T47D (cell line): ENCODE results near the gene VCAN.
"Not testable (repeated sequence)": the region's sequence is repeated elsewhere in the genome, so short reads cannot be mapped to it uniquely, and the experiment has no call there.

Experiments used
- DNase-seq, 2 experiments: peaks; one replicate each; pipeline versions ENCODE4 v3.0.0 to v3.0.0-alpha.2; 2011 to 2012; ENCODE audit warnings: low read depth in 1 of 2, low spot score in 1 of 2
- JUND ChIP-seq: IDR thresholded peaks from 2 replicates; pipeline ENCODE4 v1.6.1; 2012; ENCODE audit warnings: low read depth
- in situ Hi-C: cut with HindIII; loops from 2 replicates; pipeline ENCODE4 v1.10.0; 2016; ENCODE audit warnings: low sequenced_read_pairs, low pct_unique_long_range_greater_than_20kb

VCAN gene

GRCh38 chr5:83471405-83472212 is at the start of gene VCAN:
Gene VCAN (plus strand): TSS chr5:83471744. CDS start chr5:83483519, 11,775 bp downstream.
- no peak for DNase-seq
- in situ Hi-C loops = no loop called here
- TF ChIP-seq JUND = no peak

DNA sequence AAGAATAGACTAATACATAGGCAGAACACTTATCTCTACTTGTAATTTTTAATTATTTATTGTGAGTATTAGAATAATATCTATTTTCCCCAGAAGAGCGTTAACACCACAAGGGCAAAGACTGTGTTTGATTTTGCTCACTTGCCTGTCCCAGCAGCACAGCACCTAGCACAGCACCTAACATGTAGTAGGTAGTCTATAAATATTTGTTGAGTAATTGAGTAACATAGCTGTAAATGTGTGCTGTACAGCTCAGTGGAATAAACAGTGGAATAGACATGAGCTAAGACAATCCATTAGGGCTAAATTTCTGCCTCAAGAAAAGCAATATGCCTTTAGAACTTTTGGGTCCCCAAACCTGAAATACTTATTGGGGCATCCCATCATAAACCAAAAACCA is 49.3 kb upstream of the VCAN start:
- in situ Hi-C loops = no loop called here
- TF ChIP-seq JUND = no peak
- DNase-seq = no peak

- in situ Hi-C loops = no loop called here
- DNase-seq = no peak
- no peak for TF ChIP-seq JUND
Observed at GRCh38 chr5:83426855-83427254, 44.7 kb upstream of the VCAN start.

DNA sequence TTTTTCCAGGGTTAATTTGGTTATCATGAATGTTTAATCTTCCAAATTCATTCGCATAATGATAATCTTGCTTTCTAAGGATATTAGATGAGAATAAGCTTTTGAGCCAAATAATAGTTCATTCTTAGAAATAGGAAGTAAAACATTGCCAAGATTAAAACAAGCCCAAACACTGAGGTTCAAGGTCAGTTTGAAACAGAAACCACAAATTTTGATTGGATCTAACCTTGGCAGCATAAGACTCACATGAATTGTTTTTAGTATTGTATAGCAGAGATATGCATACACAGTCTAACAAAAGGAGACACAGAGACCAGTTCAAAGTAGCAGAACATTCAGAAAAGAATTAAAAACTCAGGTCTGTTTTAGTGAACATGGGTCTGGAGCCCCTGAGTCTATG is 43.4 kb upstream of the VCAN start:
- in situ Hi-C loops = no loop called here
- DNase-seq = no peak
- TF ChIP-seq JUND = no peak

DNA sequence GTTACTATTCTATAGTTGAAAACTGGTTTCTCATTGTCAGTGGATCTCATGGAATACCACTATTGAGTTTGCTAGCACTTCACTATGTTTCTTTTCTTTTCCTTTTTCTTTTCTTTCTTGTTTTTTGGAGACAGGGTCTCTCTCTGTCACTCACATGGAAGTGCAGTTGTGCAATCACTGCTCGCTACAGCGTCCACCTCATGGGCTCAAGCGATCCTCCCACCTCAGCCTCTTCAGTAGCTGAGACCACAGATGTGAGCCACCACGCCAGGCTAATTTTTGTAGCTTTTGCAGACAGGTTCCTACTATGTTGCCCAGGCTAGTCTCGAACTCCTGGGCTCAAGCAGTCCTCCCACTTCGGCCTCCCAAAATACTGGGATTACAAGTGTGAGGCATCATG is 42.7 kb upstream of the VCAN start:
- in situ Hi-C loops = no loop called here
- TF ChIP-seq JUND = no peak
- DNase-seq = no peak

DNA sequence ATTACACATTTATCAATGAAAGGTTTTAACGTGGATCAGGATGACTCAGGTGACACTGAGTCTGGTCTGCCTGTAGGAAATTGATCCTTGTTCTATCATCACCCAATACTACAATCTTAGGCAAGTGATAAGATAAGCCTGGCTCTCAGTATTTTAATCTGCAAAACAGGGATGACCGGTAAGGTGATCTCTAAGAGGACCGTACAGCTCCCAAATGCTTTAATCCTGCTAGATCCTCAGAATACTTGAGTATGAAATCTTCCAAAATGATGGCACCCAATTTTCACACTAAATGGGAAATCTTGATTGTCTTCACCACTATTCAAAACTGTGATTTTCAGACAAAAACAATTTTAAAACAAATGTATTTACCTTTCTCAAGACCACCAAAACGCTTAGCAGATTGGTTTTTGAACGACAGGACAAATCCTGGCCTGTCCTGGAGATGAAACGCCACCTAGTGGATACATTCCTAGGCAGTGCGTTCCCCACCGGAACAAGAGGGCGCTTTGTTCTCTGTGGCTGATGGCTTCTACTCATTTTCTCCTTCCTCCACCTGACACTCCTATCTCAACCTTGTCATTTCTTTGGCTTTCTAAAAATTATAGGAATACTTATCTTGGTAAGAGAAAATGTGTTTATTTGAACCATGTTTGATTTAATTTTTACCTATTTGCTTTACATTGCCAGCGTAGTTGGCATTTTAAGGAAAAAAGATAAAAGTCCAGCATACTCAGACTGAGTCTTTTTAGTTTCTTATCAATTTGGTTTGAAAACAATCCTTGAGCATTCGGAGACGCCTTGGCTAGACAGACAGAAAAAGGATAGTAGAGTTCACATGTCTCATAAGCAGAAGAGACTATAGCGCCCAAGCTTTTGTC is 41.2 kb upstream of the VCAN start:
- TF ChIP-seq JUND = no peak
- in situ Hi-C loops = no loop called here
- DNase-seq = peak; percentile 12 to 75

- in situ Hi-C loops = no loop called here
- no peak for TF ChIP-seq JUND
Observed at GRCh38 chr5:83433891-83434290, 37.7 kb upstream of the VCAN start.

GRCh38 chr5:83434946-83435345 is 36.6 kb upstream of the VCAN start:
- in situ Hi-C loops = no loop called here
- no peak for DNase-seq
- TF ChIP-seq JUND = no peak

More at GRCh38 chr5:83433891-83434290, 37.7 kb upstream of the VCAN start:
- DNase-seq = no peak

DNA sequence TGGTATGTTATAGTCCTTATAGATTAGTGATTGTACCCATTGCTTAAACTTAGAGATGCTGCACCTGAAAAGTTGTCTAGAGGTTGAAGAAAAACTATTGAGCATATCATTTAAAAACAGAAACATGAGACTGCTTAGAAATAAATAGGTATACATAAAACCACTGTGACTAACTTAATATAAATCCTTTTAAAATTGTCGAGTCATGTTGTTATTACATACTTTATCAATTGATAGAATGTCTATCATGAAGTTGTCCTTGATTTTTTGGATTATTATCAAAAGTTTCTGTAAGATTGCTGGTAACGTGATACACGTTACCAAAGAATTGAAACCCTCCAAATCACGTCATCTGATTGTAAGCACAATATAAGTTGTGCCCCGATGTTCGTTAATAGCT is 35.3 kb upstream of the VCAN start:
- in situ Hi-C loops = no loop called here
- no peak for DNase-seq
- no peak for TF ChIP-seq JUND

GRCh38 chr5:83437697-83438096 is 33.8 kb upstream of the VCAN start:
- in situ Hi-C loops, DNase-seq: not testable (repeated sequence)

- TF ChIP-seq JUND = no peak
Observed at GRCh38 chr5:83440826-83441225, 30.7 kb upstream of the VCAN start.

GRCh38 chr5:83441747-83442146 is 29.8 kb upstream of the VCAN start:
- no peak for DNase-seq
- in situ Hi-C loops = no loop called here
- no peak for TF ChIP-seq JUND

More at GRCh38 chr5:83440826-83441225, 30.7 kb upstream of the VCAN start:
- no peak for DNase-seq
- in situ Hi-C loops = no loop called here

DNA sequence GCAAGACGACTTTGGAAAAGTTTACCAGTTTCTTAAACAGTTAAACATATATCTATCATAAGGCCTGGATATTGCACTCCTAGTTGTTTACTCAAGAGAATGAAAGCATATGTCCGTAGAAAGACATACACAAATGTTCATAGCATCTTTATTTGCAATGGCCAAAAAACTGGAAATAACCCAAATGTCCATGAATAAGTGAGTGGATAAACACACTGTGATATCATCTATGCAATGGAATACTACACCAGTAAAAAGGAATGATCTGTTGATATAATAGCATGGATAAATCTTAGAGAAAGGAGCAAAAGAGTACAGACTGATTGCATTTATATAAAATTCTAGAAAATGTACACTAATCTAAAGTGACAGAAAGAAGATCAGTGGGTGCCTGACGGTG is 28.0 kb upstream of the VCAN start:
- DNase-seq = no peak
- TF ChIP-seq JUND = no peak
- in situ Hi-C loops = no loop called here
